ENCODE results near the gene GDI1.

GDI1 gene

GRCh38 chrX:154430916-154431315 lies 6.0 kb upstream of the GDI1 start:
- Histone ChIP-seq H3K4me1 (ENCODE audit: control extremely low read depth in 1 of 4, control insufficient read depth in 4 of 4, insufficient read depth in 4 of 4, low read length in 3 of 4) (peaks cover 0 to 40% (median 35%) of the 10 kb centered on the region in 4 experiments), H3K27ac (ENCODE audit: insufficient read depth in 1 of 2, low read depth in 1 of 2, low read length in 2 of 2, poor library complexity in 1 of 2, severe bottlenecking in 2 of 2) (peak overlapping the region in 1 of 2 experiments; percentile 43), H3K4me3 (ENCODE audit: control insufficient read depth in 1 of 7, extremely low read depth in 1 of 7, insufficient read depth in 4 of 7, low read depth in 2 of 7, low read length in 6 of 7) (peak overlapping the region in 3 of 7 experiments; percentile 9 to 43 (median 30)), H3K36me3 (ENCODE audit: control insufficient read depth in 4 of 4, insufficient read depth in 4 of 4, low read length in 3 of 4) (peaks cover 8 to 39% (median 23%) of the 10 kb centered on the region in 4 experiments), H3K9me3 (ENCODE audit: control extremely low read depth in 1 of 5, control insufficient read depth in 4 of 5, insufficient read depth in 2 of 5, low read depth in 1 of 5, low read length in 4 of 5) (peaks cover 0 to under 1% (median 0%) of the 10 kb centered on the region in 5 experiments), H3K27me3 (replicated peaks in 2 of 5; ENCODE audit: control insufficient read depth in 4 of 5, insufficient read depth in 5 of 5, low read length in 4 of 5) (peaks cover 0 to 4% (median 0%) of the 10 kb centered on the region in 5 experiments)
- ChIA-PET CTCF (interaction anchor here (0.6 to 1.8 kb wide), 5 partner anchors 9 to 59 kb away, joined by 3 to 4 read pairs (median 3); partner anchors contain the start of genes RPL10 and SLC10A3), POLR2A (interaction anchor here (0.7 to 0.8 kb wide), 2 partner anchors 10 to 99 kb away, joined by 3 read pairs; no protein-coding TSS in a partner anchor)
- WGBS (ENCODE audit: insufficient coverage), result 45% methylated on average over 7 of the region's 7 CpGs
- no peak for DNase-seq

- ChIA-PET CTCF (interaction anchor here (0.6 to 1.8 kb wide), 5 partner anchors 9 to 59 kb away, joined by 3 to 4 read pairs (median 3); partner anchors contain the start of genes RPL10 and SLC10A3), POLR2A (interaction anchor here (0.7 to 0.8 kb wide), 2 partner anchors 10 to 98 kb away, joined by 3 read pairs; no protein-coding TSS in a partner anchor)
- H3K9me3 ChIP-seq (ENCODE audit: control extremely low read depth in 1 of 5, control insufficient read depth in 4 of 5, insufficient read depth in 2 of 5, low read depth in 1 of 5, low read length in 4 of 5), result peaks cover 0 to 4% (median 0%) of the 10 kb centered on the region in 5 experiments
- H3K27ac ChIP-seq (ENCODE audit: insufficient read depth in 1 of 2, low read depth in 1 of 2, low read length in 2 of 2, poor library complexity in 1 of 2, severe bottlenecking in 2 of 2), result peak overlapping the region in 1 of 2 experiments; percentile 43
- 30% methylated on average over 2 of the region's 5 CpGs for WGBS (ENCODE audit: insufficient coverage)
- peak in 2 of 3 donors; percentile 50 to 55 for DNase-seq
- peaks cover 8 to 41% (median 23%) of the 10 kb centered on the region in 4 experiments for H3K36me3 ChIP-seq (ENCODE audit: control insufficient read depth in 4 of 4, insufficient read depth in 4 of 4, low read length in 3 of 4)
- H3K27me3 ChIP-seq (replicated peaks in 2 of 5; ENCODE audit: control insufficient read depth in 4 of 5, insufficient read depth in 5 of 5, low read length in 4 of 5), result peaks cover 0 to 4% (median 0%) of the 10 kb centered on the region in 5 experiments
- peaks cover 0 to 42% (median 36%) of the 10 kb centered on the region in 4 experiments for H3K4me1 ChIP-seq (ENCODE audit: control extremely low read depth in 1 of 4, control insufficient read depth in 4 of 4, insufficient read depth in 4 of 4, low read length in 3 of 4)
- peak overlapping the region in 3 of 7 experiments; percentile 0 to 30 (median 5) for H3K4me3 ChIP-seq (ENCODE audit: control insufficient read depth in 1 of 7, extremely low read depth in 1 of 7, insufficient read depth in 4 of 7, low read depth in 2 of 7, low read length in 6 of 7)
Measured at GRCh38 chrX:154431341-154431740, 5.6 kb upstream of the GDI1 start.

- Histone ChIP-seq H3K9me3 (ENCODE audit: control extremely low read depth in 1 of 5, control insufficient read depth in 4 of 5, insufficient read depth in 2 of 5, low read depth in 1 of 5, low read length in 4 of 5) (peaks cover 0 to 6% (median 0%) of the 10 kb centered on the region in 5 experiments), H3K27ac (ENCODE audit: insufficient read depth in 1 of 2, low read depth in 1 of 2, low read length in 2 of 2, poor library complexity in 1 of 2, severe bottlenecking in 2 of 2) (no peak overlapping the region), H3K4me3 (ENCODE audit: control insufficient read depth in 1 of 7, extremely low read depth in 1 of 7, insufficient read depth in 4 of 7, low read depth in 2 of 7, low read length in 6 of 7) (no peak overlapping the region), H3K4me1 (ENCODE audit: control extremely low read depth in 1 of 4, control insufficient read depth in 4 of 4, insufficient read depth in 4 of 4, low read length in 3 of 4) (peaks cover 0 to 40% (median 35%) of the 10 kb centered on the region in 4 experiments), H3K36me3 (ENCODE audit: control insufficient read depth in 4 of 4, insufficient read depth in 4 of 4, low read length in 3 of 4) (peaks cover 8 to 41% (median 23%) of the 10 kb centered on the region in 4 experiments), H3K27me3 (replicated peaks in 2 of 5; ENCODE audit: control insufficient read depth in 4 of 5, insufficient read depth in 5 of 5, low read length in 4 of 5) (peaks cover 0 to 4% (median 0%) of the 10 kb centered on the region in 5 experiments)
- ChIA-PET POLR2A (no interaction called here), CTCF (interaction anchor here (1.1 kb wide), 1 partner anchor 10 kb away, joined by 3 read pairs; no protein-coding TSS in a partner anchor)
- WGBS (ENCODE audit: insufficient coverage), result 92% methylated on average over 4 of the region's 8 CpGs
- no peak for DNase-seq
Measured at GRCh38 chrX:154432210-154432609, 4.7 kb upstream of the GDI1 start.

GRCh38 chrX:154433605-154434004 lies 3.3 kb upstream of the GDI1 start:
- Histone ChIP-seq H3K4me1 (ENCODE audit: control extremely low read depth in 1 of 4, control insufficient read depth in 4 of 4, insufficient read depth in 4 of 4, low read length in 3 of 4) (peaks cover 0 to 45% (median 34%) of the 10 kb centered on the region in 4 experiments), H3K4me3 (ENCODE audit: control insufficient read depth in 1 of 7, extremely low read depth in 1 of 7, insufficient read depth in 4 of 7, low read depth in 2 of 7, low read length in 6 of 7) (no peak overlapping the region), H3K27me3 (replicated peaks in 2 of 5; ENCODE audit: control insufficient read depth in 4 of 5, insufficient read depth in 5 of 5, low read length in 4 of 5) (peaks cover 0 to 4% (median 0%) of the 10 kb centered on the region in 5 experiments), H3K36me3 (ENCODE audit: control insufficient read depth in 4 of 4, insufficient read depth in 4 of 4, low read length in 3 of 4) (peaks cover 8 to 41% (median 23%) of the 10 kb centered on the region in 4 experiments), H3K9me3 (ENCODE audit: control extremely low read depth in 1 of 5, control insufficient read depth in 4 of 5, insufficient read depth in 2 of 5, low read depth in 1 of 5, low read length in 4 of 5) (peaks cover 0 to 9% (median 0%) of the 10 kb centered on the region in 5 experiments), H3K27ac (ENCODE audit: insufficient read depth in 1 of 2, low read depth in 1 of 2, low read length in 2 of 2, poor library complexity in 1 of 2, severe bottlenecking in 2 of 2) (no peak overlapping the region)
- CTCF ChIA-PET, result interaction anchor here (1.5 kb wide), 1 partner anchor 12 kb away, joined by 3 read pairs; no protein-coding TSS in a partner anchor
- POLR2A ChIA-PET, result no interaction called here
- no peak for DNase-seq
- 87% methylated on average over 3 of the region's 7 CpGs for WGBS (ENCODE audit: insufficient coverage)

GRCh38 chrX:154434394-154435168 lies 2.4 kb upstream of the GDI1 start:
- Histone ChIP-seq H3K27me3 (replicated peaks in 2 of 5; ENCODE audit: control insufficient read depth in 4 of 5, insufficient read depth in 5 of 5, low read length in 4 of 5) (peaks cover 0 to 4% (median 0%) of the 10 kb centered on the region in 5 experiments), H3K4me1 (ENCODE audit: control extremely low read depth in 1 of 4, control insufficient read depth in 4 of 4, insufficient read depth in 4 of 4, low read length in 3 of 4) (peaks cover 0 to 40% (median 29%) of the 10 kb centered on the region in 4 experiments), H3K4me3 (ENCODE audit: control insufficient read depth in 1 of 7, extremely low read depth in 1 of 7, insufficient read depth in 4 of 7, low read depth in 2 of 7, low read length in 6 of 7) (no peak overlapping the region), H3K36me3 (ENCODE audit: control insufficient read depth in 4 of 4, insufficient read depth in 4 of 4, low read length in 3 of 4) (peaks cover 8 to 46% (median 28%) of the 10 kb centered on the region in 4 experiments), H3K9me3 (ENCODE audit: control extremely low read depth in 1 of 5, control insufficient read depth in 4 of 5, insufficient read depth in 2 of 5, low read depth in 1 of 5, low read length in 4 of 5) (peaks cover 0 to 9% (median 0%) of the 10 kb centered on the region in 5 experiments), H3K27ac (ENCODE audit: insufficient read depth in 1 of 2, low read depth in 1 of 2, low read length in 2 of 2, poor library complexity in 1 of 2, severe bottlenecking in 2 of 2) (no peak overlapping the region)
- CTCF ChIA-PET, result interaction anchor here (1.5 kb wide), 1 partner anchor 11 kb away, joined by 3 read pairs; no protein-coding TSS in a partner anchor
- DNase-seq, result no peak
- POLR2A ChIA-PET, result interaction anchor here (0.7 kb wide), 1 partner anchor 23 kb away, joined by 3 read pairs; no protein-coding TSS in a partner anchor
- 87% methylated on average over 3 of the region's 7 CpGs for WGBS (ENCODE audit: insufficient coverage)

- ChIA-PET POLR2A (interaction anchor here (0.7 kb wide), 1 partner anchor 23 kb away, joined by 3 read pairs; no protein-coding TSS in a partner anchor), CTCF (interaction anchor here (1.5 kb wide), 1 partner anchor 10 kb away, joined by 3 read pairs; no protein-coding TSS in a partner anchor)
- no peak for DNase-seq
- 98% methylated on average over 15 of the region's 19 CpGs for WGBS (ENCODE audit: insufficient coverage)
- Histone ChIP-seq H3K4me3 (ENCODE audit: control insufficient read depth in 1 of 7, extremely low read depth in 1 of 7, insufficient read depth in 4 of 7, low read depth in 2 of 7, low read length in 6 of 7) (no peak overlapping the region), H3K36me3 (ENCODE audit: control insufficient read depth in 4 of 4, insufficient read depth in 4 of 4, low read length in 3 of 4) (peaks cover 8 to 50% (median 29%) of the 10 kb centered on the region in 4 experiments), H3K9me3 (ENCODE audit: control extremely low read depth in 1 of 5, control insufficient read depth in 4 of 5, insufficient read depth in 2 of 5, low read depth in 1 of 5, low read length in 4 of 5) (peaks cover 0 to 9% (median 0%) of the 10 kb centered on the region in 5 experiments), H3K27me3 (replicated peaks in 2 of 5; ENCODE audit: control insufficient read depth in 4 of 5, insufficient read depth in 5 of 5, low read length in 4 of 5) (peaks cover 0 to 4% (median 0%) of the 10 kb centered on the region in 5 experiments), H3K27ac (ENCODE audit: insufficient read depth in 1 of 2, low read depth in 1 of 2, low read length in 2 of 2, poor library complexity in 1 of 2, severe bottlenecking in 2 of 2) (no peak overlapping the region), H3K4me1 (ENCODE audit: control extremely low read depth in 1 of 4, control insufficient read depth in 4 of 4, insufficient read depth in 4 of 4, low read length in 3 of 4) (peaks cover 0 to 33% (median 24%) of the 10 kb centered on the region in 4 experiments)
Measured at GRCh38 chrX:154435171-154435733, 1.7 kb upstream of the GDI1 start.

All from common myeloid progenitor, CD34-positive (primary cell).